Anterior cingulate cortex (tissue), 58 donors: ENCODE measurements around the gene ARL10.

ENCODE experiments used
- DNase-seq, 58 donors: peaks; one replicate each; lab custom pipeline; 2025; lab: John Stamatoyannopoulos, UW

The ARL10 gene

DNA sequence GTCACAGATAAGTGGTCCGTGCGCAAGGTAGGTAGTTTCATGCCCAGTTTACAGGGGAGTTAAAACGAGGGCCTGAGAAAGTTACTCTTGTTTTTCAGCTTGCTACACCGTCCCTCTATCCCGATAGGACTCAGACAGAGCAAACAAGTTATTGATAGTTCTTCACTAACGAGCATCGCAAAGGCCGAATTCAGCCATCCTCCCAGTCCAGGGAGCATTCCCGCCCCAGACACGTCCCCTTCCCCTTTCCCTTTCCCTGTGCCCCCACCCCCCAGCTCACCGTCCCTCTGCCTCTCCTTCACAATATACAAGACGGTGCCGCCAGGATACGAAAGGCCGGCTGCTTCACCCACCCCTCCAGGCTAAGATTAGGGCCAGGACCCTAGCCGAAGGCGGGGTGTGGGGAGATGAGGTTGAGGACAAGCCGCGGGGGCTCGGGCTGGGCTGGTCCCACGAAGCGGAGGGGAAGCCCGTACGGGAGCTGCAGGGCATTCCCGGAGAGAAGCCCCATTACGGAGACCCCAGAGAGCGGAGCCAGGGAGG lies 4.3 kb upstream of the ARL10 start:
- peak in 9 of 58 donors; percentile 30 to 59 (median 48) for DNase-seq

GRCh38 chr5:176361437-176362232 lies 3.7 kb upstream of the ARL10 start, which contains the start of gene KIAA1191:
Gene KIAA1191, minus strand, starts transcription at chr5:176361764. Its CDS starts 2,256 bp downstream, at chr5:176359508.
- DNase-seq: peak; percentile 44 to 97 (median 90)

DNA sequence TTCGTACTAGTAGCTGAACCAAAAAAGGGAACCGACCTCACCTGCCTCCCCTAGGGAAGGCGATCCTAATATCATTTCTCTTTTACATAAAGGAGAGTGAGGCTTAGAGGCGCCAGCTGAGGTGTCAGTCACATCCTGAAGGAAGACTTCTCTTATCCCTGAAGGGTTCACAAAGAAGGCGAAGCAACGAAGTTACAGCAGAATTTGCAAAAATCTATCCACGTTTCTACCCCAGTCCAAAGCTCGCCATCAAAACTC lies 3.1 kb upstream of the ARL10 start:
- no peak for DNase-seq

DNA sequence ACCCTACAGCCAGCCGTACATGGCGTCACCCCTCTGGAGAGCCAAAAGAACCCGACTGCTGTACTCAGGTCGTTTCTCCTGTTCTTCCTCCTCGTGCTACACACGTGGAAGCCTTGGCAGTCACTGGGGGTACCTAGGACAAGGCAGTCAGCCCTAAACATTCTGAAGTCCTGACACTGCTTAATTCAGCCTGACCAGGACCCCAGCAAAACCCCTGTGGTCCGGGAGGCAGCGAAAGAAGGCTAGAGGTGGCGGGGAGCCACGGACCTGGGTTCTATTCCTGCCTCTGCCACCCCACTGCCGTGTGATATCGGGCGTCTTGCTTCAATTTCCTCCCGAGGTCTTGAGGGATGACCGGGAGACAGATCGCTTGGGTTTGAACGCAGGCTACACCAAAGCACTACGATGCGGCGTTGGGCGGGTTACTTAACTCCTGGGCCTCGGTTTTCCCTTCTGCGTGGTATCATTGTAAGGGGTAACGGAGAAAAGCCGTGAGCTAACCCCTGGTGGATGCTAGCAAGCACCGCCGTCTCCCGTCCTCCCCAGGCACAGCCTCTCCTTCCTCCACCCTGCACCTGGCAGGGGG lies 429 bp upstream of the ARL10 start:
- peak in 4 of 58 donors; percentile 25 to 70 (median 48) for DNase-seq

DNA sequence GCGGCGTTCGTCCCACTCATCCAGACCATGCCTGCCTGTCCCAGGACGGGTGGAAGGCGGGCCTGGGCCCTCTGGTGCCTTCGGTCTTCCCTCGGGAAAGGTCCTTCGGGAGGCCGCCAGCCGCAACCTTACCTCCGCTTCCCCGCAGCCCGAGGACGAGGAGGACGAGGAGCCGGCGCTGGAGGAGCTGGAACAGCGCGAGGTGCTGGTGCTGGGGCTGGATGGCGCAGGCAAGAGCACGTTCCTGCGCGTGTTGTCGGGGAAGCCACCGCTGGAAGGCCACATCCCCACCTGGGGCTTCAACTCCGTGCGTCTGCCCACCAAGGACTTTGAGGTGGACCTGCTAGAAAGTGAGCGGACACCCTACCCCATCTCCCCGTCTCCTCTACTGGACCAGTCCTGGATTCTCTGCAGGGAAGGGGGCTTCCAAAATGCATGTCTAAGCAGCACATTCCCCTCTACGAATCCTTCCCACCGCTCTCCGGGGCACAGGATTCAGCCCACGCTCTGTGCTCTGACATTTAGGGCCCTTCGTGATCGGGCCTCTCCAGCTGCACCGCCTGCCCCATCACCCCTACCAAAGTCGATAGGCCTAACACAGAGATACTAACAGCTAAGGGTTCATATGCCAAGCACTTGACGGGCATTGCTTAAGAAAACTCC lies 1.1 kb downstream of the ARL10 start:
- DNase-seq: peak in 1 of 58 donors; percentile 42

DNA sequence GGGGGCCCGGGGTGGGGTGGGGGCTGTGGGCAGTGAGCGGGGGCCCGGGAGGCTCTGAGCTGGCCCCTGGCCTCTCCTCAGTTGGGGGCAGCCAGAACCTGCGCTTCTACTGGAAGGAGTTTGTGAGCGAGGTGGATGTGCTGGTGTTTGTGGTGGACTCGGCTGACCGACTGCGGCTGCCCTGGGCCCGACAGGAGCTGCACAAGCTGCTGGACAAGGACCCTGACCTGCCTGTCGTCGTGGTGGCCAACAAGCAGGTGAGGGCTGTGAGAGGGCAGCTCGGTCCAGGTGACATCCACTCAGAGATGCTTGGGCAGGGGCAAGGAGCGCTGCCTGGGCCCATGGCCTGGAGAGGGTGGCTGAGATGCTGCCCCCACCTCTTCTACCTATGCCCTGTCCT lies 3.4 kb downstream of the ARL10 start:
- DNase-seq: no peak

GRCh38 chr5:176369934-176370711 lies 4.8 kb downstream of the ARL10 start:
- DNase-seq: no peak

GRCh38 chr5:176371621-176372539 lies 6.6 kb downstream of the ARL10 start:
- DNase-seq: peak in 7 of 58 donors; percentile 4 to 41 (median 18)

DNA sequence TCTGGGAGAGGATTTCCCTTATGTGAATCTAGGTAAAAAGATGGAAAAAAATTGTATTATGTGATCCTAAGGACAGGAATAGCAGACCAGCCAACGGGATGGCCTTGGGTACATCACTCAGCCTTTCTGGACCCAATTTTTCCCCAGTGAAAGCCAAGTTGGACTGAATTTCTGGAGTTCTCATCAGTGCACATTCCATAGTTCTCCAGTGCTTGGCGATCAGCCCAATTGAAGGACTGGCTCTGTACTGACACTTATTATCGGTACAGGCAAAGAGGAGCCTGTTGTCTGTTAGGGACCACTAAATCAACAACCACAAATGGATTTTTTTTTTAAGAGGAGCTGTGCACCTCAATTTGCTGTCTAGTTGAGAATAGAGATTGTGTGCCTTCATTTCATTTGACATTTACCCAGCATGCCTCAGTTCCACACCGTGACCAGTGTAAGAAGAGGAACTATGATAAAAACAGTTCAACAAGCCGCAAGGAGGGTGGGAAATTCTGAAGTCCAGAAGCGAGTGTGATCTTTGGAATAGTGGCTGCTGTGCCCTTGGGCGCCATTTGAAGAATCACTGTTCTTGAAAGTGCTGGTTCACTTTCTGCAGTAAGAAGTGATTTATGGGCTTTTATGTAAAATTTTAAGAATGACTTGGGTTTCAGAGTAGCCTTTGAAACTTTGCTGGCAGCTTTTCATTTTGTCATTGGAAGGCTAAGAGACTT lies 8.0 kb downstream of the ARL10 start:
- DNase-seq: peak in 1 of 58 donors; percentile 3

GRCh38 chr5:176379881-176380280 lies 14.6 kb downstream of the ARL10 start:
- no peak for DNase-seq

- peak in 9 of 58 donors; percentile 4 to 39 (median 19) for DNase-seq
Observed at GRCh38 chr5:176381423-176381822, 16.1 kb downstream of the ARL10 start.

- no peak for DNase-seq
Observed at GRCh38 chr5:176381979-176382378, 16.7 kb downstream of the ARL10 start.

DNA sequence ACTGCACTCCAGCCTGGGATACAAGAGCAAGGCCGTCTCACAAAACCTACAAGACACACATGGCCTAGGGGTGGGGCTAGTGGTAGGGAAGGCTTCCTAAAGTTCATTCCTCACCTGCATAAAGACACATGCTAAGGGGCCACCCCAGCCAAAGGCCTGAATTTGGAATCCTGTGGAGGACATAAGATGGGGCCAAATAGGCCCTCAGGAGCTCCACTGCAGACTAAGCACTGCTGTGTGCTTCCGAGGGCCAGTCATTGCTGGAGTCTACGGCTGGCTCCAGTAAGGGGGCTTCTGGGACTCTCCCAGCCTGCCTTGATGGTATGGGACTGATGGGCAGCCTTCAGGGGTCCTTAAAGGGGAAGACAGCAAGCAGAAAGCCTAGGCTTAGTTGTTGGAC lies 17.4 kb downstream of the ARL10 start:
- no peak for DNase-seq

DNA sequence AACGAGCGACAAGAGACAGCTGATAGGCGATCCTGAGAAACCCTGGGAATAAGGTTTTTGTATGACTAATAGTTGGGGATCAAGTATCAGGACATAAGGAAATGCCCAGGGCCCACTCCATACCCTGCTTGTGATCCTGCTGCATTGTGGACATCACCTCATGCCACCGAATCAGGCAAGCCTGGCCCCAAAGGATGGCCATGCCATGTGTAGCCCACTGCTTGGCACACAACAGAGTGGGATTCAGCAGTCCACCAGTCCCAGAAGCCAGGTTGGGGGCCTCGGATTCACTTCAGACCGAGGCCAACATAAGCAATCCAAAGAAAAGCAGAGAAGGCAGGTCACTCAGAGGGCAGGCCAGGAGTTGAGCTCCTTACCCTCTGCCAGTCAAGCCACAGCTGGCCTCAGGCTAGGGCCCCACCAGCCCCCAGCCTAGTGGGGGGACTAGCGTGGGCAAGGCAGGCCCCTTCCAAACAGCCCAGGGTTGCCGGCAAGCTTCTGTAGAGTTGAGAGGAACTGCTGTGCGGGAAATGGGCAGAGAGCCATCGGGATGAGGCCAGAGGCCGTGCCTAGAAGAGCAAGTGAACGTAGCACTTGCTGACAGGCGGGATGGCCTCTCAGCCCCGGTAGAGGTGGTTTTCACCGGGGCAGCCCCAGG lies 18.1 kb downstream of the ARL10 start:
- DNase-seq: no peak

- no peak for DNase-seq
Observed at GRCh38 chr5:176383961-176384360, 18.7 kb downstream of the ARL10 start.

DNA sequence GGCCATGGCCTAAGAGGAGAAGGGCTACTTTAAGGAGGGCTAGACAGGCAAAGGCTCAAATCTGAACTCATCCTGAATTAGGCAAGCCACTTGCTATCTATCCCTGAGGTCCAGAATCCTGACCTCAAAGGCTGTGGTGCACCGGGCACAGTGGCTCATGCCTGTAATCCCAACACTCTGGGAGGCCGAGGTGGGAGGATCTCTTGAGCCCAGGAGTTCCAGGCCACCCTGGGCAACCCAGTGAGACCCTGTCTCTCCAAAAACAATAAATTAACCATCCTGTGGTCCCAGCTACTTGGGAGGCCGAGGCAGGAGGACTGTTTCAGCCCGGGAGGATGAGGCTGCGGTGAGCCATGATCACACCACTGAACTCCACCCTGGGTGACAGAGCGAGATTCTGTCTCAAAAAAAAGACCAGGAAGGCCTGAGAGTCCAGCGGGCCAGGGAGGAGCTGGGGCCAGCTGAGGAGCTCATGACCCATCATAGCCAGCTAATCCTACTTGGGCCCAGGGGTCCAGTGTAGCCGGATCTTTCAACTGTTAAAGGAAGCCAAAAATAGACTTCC lies 19.2 kb downstream of the ARL10 start:
- DNase-seq: no peak

DNA sequence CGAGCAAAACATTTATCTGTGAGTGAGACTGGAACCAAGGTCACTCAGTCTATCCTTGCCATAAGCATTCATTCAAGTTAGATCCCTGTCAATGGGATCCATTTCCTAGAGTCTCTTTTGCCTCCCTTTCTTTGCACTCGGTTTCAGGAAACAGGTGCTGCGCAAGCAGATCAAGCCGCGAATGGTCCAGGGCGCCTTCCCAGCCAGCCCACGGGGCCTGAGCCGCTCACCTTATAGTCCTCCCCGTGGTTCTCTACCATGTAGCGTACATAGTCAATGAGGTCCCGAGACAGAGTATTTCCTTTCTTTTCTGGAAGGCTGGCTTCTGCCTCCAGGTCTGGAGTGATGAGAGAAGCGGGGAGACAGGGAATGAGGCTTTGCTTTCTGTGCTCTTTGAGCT lies 19.7 kb downstream of the ARL10 start:
- no peak for DNase-seq

DNA sequence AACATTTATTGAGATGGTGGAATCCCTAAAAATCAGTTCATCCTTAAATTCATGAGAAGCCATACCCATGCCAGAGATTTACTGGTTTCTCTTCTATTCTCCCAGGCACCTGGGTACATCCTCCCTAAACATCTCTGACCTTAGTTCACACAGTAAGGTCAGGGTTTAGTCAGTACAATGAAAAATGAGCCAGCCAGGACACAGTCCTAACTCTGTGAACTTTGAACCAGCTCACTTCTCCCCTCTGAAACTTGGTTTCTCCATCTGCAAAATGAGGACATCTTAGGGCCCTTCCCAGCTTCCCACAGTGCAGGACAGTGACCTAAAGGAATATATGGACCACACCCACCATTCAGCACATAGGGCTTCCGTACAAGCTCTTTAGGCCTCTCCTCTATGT lies 21.2 kb downstream of the ARL10 start:
- no peak for DNase-seq
